ENCODE data around the gene ASIC2.
A peak's percentile ranks its signal among the peaks of the same experiment; 100 is the strongest.
"Not testable (repeated sequence)": the region's sequence is repeated elsewhere in the genome, so short reads cannot be mapped to it uniquely, and the experiment has no call there.

ASIC2 gene

DNA sequence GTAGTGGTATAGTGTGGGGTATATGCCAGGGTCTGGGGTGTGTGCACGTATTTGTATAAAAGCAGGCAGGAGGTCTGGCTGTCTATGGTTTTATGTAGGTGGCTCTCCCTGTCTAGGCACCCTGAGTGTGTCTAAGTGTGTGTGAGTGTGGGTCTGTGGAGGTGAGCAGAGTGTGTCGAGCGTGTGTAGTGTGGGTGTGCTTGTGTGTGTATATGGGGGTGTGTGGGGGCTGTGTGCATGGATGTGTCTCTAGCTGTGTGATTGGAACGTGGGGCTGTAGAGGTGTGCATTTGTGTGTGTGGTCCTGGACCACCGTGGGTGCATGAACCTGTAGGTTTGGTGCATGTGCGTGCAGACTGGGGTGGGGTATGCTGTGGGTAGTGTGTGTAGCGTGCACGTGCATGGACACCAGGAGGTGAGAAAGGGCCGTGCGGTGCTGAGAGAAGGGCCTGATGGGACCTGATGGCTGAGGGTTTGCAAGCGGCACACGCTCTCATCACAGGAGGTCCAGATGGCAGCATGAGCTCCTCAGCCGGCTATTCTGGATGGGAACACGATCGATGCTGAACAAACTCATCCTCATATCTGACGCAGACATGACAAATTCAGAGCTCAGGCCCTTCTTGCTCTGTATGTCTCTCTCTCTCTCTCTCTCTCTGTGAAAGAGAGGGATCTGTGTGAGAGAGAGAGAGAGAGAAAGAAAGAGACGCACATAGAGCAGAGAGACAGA, 273.8 kb downstream of the ASIC2 start:
- no peak for DNase-seq

DNA sequence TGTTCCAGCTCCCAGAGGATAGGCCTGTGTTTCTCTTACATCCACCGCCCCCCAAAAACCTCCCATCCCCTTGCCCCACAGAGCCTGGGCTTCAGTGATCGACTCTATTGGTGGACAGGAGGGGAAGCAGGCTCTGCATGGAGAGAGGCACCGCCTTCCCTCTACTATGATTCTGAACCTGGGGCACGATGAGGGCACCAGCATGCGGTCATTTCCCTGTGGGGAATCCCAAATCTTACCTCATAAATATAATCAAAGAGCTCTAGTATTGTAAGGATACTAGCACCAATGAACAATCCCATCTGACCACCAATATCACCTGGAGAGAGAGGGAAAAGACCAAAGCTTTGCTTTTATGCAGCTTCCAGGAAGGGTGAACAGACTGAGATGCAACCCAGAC, 275.7 kb downstream of the ASIC2 start:
- DNase-seq = no peak

DNA sequence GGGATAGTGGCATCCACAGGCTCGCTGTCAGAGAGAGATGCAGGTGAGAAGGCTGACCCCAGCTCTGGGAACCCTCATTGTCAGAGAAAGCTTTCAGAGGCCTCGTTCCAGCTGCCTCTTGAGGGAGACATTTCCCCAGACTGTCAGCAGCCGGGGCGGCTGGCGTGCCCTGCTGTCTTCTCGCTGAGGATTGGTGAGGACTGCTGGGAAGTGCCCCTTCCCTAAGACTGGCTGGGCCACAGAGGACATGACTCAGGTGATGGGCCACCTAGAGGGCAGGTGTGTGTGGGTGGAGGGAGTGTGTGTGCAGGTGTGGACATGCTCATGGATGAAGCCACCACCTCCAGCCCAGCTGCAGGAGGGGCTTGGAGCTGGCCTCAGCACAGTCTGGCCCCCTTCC, 276.2 kb downstream of the ASIC2 start:
- no peak for DNase-seq

DNA sequence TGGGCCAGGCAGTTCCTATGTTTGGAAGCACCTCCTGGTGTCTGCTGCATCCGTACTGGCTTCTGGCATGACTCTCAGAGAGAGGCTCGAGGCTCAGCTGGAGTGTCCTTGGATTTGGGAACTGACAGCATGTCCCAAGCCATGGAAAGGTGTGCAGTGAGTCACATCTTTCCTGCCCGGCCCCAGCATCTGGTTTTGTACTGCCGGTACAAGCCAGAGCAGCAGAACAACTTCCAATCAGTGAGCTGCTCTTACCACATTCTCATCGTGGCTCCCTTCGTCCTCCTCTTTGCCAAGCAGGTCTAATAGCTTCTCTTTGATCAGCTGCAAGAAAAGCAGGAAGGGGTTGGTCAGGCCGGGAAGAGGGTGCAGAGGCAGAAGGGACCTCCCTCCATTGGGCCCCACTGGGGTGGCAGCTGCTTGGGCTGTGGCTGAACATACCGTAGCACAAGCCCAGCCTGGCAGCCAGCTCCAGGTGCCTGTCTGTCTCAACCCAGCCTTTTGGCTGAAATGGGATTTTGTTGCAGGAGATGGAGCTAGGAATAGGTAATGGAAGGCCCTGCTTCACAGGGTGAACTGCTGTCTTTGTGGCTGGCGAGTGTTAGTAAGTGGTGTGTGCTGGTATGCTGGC, 277.3 kb downstream of the ASIC2 start:
- no peak for DNase-seq

DNA sequence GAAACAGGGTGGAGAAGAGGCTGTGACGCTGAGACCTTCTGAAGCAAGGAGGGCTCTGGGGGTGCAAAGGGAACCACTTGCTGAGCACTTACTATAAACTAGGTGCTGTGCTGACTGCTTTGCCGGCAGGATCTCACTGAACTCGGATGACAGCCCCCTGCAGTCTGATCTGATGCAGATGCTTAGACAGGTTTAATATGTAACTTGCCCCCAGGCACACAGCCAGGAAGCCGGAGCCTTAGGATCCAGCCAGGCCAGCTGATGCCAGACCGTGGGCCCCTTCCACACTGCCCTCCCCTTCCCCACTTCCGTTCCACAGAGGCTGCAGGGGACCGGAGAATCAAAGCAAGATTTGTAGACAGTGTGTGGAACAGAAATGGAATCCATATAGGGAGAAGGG, 278.3 kb downstream of the ASIC2 start:
- DNase-seq = peak; percentile 26

DNA sequence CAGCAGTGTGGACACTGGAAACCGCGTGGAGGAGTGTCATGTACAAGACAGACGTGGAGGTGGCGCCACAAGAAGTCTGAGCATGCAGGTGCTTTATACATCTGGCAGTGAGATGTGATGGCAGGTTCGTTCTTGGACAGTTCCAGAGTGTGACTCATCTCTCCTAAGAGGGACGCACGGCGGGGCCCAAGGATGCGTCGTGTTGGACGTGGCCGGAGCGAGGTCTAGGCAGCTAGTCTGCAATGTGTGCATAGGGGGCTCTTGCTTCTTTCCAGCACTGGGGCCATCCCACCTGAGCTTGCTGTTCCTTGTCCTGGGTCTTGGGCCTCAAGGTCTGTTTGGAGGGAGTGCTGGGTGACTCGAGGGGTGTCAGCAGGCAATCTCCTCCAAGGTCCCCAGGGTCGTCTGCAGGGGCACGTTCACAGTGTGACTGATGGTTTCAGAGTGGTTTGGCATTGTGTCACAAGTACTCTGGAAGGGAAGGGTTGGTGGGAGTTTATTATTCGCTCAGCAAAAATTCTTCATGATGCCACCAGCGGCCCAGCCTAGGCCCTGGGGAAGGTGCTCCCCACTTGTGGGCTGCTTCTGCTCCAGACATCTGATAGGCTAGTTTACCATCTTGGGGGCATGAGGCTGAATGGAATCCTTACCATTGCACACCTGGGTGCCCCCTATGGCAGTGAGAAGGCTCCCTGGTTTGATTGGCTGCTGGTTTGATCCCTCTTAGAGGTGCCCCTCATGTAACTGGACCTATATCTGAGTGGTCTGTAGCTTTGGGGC, 279.3 kb downstream of the ASIC2 start:
- DNase-seq = no peak

DNA sequence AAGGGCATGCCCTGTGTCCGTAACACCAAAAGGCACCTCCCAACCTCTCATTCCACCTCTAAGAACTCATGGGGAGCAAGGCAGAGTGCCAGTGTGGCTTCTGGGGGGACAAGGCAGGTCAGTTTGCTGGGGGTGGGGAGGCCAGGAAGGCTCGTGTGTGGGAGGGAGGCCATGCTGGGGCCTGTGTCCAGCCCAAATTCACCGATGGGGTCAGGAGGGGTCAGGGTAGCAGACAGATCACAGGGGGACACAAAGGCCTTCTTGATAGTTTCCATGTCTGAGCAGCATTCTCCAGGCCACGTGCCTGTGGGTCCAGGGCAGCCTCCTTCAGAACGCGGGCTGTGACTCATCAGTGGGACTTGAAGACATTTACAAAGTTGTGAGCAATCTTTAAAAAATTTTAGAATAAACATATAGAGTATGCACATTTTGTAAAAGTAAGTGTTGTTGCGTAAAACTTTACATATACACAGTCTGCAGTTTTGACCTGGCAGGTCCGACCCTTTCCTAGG, 280.5 kb downstream of the ASIC2 start:
- DNase-seq = peak; percentile 97

DNA sequence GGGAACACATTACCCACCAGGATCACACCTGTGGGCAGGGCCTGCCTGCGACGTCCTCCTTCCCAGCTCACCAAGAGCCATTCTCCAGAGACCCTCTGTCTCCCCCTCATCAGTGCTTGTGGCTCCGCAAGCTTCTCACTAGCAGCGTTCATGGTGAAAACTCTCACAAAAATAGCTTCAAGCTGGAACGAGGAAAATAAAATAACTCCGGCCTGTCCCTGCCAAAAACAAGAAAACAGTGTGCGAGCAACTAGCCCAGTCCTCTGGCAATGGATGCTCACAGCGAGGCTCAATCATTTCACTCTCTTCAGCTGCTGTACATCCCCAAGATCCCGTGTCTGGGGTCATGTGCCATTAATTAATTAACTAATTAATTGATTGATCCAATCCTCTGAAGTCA, 283.5 kb downstream of the ASIC2 start:
- no peak for DNase-seq

DNA sequence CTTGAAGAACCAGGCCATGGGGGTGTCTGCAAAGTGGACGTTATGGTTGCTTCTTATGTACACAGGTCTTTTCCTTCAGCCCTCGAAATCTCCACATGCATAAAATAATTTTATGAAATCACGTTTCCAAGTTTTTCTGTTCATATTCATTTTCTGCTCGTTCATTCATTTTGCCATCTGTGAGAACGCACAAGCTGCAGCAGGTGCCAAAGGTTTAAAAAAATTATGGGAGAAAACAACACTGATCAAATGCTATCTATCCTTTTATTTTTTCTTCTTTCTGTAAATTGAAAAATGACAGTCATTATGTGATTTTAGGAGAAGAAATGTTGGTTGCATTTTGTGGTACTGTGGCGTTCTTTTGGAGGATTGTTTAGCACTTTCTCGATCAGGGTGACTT, 285.9 kb downstream of the ASIC2 start:
- no peak for DNase-seq

DNA sequence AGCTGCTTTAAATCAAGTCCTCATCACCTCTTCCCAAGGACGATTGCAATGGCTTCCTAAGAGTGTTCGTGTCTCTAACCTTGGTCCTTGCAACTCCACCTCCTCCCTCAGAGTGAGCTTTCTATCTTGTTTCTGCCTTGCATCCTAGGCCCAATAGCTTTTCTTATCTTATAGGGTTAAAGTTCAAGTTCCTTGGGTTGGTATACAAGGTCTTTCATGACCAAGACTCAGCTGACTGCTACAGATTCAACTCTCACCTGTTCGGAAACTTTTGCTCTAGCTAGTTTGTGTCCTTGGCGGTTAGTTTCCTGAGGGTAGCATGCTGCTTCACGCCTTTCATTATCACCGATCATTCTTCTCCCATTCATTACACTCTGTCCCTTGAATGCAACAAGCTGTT, 290.8 kb downstream of the ASIC2 start:
- no peak for DNase-seq

DNA sequence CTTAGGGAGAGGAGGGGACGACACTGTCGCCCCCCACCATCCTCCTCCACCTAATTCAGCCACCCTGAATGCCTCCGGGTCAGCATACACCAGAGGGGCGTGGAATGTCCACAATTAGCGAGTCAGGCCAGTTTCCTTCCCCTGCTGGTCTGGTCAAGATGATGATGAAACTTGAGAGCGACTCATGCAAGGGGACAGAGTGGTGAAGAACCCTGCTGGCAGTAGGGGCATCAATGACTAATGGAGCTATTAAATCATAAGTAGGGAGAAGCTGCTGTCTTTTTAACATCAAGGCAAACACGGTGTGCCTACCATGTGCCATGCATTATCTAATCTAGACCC, 294.2 kb downstream of the ASIC2 start:
- peak; percentile 31 for DNase-seq

DNA sequence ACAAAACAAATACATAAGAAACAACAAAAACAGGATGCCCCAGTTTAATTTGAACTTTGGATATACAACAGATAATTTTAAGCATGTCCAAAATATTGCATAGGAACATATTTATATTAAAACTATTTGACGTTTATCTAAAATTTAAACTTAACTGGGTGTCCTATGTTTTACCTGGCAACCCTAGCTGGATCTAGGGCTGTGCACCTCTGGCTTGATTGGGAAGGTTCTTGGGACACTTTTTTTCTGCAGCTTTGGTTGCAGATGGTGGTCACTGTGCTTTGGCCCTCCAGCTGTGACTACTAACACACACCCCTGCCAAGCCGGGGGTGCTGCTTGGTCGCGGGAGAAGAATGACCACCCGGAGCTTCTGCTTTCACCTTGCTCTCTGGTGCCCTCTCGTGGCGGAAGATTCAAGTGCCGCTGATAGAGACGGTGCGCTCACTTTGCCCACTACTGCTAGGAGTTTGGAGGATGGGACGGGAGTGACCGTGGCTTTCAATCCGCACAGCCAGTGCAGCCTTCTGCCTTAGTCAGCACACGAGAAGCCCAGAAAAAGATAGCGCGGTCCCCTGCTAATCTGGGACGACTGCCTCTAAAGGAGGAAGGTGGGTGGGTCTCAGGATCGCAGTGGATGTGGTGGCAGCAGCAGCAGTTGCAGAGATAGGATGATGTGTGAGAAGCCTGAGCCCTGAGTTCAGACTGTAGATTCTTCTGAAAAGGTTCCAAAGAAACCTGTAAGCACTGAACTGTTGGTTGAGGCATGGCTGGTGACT, 294.8 kb downstream of the ASIC2 start:
- DNase-seq = peak; percentile 62

DNA sequence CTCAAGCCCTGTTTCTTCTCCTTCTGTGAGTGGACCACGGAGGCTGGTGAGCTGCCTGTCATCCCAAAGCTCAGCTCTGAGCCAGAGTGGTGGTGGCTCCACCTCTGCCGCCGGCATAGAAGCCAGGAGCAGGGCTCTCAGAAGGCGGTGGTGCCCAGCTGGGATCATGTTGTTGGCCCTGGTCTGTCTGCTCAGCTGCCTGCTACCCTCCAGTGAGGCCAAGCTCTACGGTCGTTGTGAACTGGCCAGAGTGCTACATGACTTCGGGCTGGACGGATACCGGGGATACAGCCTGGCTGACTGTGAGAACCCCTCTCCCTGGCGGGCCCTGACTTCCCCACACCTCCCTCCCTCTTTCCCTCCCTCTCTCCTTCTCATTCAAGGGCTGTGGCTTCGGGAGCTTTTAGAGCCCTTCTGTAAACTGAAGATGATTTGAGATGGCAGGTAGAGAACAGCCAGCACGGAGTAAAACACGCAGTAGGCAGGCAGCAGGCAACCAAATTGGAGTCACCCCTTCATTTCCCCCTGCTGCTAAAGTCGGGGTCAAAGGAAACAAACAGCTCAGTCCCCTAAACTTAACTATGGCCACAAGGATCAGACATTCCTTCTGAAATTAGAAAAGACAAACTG, 297.6 kb downstream of the ASIC2 start:
- no peak for DNase-seq

DNA sequence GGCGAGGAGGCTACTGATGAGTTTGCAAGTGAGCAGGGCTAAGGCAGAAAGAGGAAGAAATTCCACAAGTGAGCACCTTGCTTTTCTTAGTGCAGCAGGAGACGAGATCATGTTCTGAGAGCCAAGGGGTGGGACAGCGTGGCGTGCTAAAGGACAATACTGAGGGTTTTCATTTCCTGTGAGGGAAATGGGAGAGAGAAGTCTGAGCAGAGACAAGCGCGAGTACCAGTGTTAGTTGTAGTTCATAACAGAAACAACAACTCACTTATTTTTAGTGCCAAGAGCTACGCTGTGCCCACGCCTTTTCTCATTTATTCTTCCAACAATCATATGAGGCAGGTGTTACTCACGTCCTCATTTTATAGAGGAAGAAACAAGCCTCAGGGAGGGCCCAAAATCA, 299.1 kb downstream of the ASIC2 start:
- no peak for DNase-seq

DNA sequence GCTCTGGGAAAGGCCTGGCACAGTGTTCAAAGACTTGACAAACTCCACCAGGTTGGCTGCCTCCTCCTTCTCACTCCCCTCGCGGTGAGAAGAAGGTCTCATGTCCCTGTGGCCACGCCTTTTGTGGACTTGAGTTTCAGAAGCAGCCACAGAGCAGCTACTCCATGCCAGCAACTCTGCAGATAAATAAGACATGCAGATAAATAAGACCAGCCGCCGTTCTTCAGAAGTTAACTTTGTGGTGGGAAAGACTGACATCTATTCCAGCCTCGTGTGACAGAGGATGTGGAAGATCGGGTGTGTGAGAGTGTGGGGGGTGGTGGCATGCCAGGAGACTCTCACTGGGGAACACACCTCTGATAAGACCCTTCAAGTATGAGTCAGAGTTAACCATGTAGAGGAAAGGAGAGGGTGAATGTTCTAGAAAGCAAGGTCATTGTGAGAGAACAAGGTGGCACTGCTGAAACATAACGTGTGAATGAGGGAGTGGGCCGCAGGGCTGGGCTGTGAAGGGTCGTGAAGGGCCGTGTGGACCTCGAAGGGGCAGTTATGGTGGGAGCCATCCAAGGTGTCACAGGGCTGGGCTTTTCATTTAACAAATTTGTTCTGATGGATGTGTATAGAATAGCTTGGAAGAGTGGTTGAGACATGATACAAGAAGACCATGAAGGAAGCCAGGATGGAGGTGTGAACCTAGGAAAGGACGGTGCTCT, 300.6 kb downstream of the ASIC2 start:
- DNase-seq = no peak

DNA sequence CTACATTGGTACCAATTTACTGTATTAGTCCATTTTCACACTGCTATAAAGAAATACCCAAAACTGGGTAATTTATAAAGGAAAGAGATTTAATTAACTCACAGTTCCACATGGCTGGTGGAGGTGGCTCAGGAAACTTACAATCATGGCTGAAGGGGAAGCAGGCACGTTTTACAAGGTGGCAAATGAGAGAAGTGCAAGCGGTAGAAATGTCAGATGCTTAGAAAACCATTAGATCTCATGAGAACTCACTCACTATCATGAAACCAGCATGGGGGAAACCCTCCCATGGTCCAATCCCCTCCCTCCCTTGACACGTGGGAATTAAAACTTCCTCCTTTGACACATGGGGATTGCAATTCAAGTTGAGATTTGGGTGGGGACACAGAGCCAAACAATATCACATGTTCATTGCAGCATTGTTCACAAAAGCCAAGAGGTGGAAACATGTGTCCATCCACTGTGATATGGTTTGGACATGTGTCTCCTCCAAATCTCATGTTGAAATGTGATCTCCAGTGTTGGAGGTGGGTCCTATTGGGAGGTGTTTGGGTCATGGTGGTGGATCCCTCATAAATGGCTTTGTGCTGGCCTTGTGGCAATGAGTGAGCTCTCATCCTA, 304.5 kb downstream of the ASIC2 start:
- no peak for DNase-seq

DNA sequence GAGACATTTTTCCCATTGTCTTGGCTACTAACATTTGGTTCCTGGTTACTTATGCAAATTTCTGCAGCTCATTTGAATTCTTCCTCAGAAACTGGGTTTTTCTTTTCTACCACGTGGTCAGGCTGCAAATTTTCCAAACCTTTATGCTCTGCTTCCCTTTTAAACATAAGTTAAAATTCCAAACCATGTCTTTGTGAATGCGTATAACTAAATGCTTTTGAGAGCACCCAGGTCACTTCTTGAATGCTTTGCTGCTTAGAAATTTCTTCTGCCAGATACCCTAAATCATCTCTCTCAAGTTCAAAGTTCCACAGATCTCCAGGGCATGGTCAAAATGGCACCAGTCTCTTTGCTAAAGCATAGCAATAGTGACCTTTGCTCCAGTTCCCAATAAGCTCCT, 305.2 kb downstream of the ASIC2 start:
- not testable (repeated sequence) for DNase-seq

DNA sequence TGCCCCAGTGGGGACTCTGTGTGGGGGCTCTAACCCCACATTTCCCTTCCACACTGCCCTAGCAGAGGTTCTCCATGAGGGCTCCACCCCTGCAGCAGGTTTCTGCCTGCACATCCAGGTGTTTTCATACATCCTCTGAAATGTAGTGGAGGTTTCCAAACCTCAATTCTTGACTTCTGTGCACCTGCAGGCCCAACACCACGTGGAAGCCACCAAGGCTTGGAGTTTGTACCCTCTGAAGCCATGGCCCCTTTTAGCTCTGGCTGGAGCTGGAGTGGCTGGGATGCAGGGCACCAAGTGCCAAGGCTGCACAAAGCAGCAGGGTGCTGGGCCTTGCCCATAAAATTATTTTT, 305.7 kb downstream of the ASIC2 start:
- not testable (repeated sequence) for DNase-seq

DNA sequence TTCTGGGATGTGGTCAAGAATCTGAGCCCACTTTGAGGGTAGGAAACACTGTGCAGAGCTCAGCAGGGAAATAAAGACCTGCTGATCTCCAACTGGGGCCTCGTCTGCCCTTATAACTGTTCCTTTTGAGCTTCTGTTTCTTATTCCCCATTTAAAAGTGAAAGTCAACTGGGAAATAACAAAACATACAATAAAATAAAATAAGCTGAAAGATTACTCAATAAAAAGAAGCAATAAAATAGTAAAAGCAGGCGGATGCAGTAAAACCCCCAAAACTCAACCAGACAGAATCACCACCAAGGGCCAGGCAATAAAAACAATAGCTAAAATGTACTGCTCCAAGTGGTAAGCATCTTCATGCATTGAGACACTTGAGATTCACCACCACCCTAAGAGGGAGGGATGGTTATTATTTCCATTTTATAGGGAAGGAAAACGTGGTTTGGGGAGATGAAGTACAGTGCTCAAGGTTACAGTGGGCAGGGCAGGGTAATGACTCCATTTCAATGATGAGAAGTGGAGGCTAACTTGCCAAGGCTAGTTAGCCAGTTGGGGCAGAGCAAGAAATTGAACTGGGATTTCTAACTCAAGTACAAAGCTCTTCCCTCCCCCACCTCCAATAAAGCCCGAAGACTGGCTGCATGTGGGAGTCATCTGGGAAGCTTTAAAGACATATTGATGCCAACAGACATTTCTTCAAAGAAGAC, 307.9 kb downstream of the ASIC2 start:
- DNase-seq = no peak

DNA sequence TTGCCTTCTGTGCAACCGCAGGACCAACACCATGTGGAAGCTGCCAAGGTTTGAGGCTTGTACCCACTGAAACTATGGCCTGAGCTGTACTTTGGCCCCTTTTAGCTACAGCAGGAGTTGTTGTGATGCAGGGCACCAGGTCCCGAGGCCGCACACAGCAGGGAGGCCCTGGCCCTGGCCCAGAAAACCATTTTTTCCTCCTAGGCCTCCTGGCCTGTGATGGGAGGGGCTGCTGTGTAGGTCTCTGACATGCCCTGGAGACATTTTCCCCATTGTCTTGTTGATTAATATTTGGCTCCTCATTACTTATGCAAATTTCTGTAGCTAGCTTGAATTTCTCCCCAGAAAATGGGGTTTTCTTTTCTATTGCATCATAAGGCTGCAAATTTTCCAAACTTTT, 311.5 kb downstream of the ASIC2 start:
- DNase-seq = not testable (repeated sequence)

DNA sequence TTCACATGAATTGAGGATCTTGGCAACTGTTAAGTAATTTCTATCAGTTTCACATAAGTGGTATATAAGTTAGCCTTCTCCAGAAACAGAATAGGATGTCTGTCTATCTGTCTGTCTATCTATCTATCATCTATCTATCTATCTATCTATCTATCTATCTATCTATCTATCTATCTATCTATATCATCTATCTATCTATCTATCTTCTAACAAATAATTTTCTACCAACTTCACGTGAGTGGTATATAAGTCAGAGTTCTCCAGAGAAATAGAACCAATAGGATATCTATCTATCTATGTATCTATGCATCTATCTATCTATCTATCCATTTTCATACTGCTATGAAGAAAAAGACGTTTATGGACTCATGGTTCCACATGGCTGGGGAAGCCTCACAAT, 312.9 kb downstream of the ASIC2 start:
- DNase-seq = no peak

All from fibroblast of skin of abdomen (primary cell).